Brain pericyte (primary cell): ENCODE results near the gene NAV3.
"Not testable (repeated sequence)": the region's sequence is repeated elsewhere in the genome, so short reads cannot be mapped to it uniquely, and the experiment has no call there.

Source experiments
- DNase-seq: peaks from one replicate; pipeline ENCODE4 v3.0.0-alpha.2; 2012; ENCODE audit warnings: low read depth, low spot score

NAV3 gene

DNA sequence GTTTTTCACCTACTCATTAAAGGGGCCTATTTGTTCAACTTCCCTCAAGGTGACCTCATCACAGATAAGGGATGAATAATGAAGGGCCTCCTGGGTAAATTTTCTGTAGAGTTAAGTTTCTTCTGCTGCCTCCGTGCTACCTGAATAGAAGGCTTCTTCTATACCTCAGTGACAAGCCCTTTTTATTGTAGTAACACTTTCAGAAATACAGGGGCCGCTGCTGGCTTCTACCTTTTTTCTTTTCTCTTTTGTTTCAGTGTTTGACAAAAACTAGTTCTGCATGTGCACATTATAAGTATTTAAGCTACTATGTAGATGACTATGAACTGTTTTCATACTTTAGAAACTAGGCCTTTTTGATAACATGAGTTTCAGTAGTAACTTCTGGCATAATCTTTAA is 207.0 kb downstream of the NAV3 start:
- no peak for DNase-seq

DNA sequence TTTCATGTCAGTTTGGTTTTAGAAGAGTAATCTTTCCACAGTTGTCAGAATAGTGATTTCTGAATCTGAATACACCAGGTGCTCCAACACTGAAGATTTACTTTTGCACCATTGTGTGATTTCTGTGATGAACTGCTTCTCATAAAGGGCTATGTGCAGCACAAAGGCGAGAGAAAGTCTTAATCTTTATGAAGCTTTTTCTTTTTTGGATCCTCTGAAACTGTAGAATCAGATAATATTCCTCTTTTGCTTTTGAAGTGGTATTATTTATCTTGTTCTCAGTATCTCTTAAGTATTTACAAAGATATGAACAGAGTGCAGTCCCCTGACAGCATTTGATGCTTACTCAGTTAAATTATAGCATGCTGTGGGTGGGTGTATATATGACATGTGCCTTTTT is 207.8 kb downstream of the NAV3 start:
- no peak for DNase-seq

DNA sequence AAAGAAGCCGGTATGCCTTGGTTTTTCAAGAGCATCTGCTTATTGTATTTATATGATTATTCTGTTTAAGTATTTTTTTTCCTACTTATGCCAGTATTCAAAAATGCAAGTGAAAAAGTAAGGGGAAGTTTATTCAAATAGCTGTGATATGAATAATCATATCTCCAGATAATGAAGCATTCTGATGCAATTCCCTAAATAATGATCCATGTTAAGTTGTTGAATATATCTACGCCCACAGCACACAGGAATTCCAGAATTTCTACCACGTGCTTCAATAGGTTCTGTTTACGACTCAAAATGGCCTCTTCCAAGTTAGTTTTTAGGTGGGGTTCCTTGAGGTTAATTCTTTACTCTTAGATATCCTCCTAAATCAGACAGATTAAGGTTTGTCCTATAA is 208.3 kb downstream of the NAV3 start:
- no peak for DNase-seq

DNA sequence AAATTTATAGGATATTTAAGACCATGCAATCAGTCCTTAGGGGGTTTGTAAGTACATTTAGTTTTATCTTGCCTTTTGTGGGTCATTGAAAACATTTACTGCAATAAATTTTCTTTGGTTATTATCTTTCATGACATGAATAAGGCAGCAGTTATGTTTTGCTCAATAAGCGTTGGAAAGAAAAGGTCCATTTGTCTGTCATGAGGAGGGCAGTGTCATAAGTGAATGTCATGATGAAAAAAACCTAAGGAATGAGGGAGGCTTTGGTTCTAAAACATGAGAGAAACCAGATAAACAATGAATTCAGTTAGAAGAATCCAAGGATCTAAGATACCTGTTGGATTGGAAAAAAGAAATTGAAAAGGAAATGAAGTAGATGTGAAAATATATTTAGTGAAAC is 209.4 kb downstream of the NAV3 start:
- no peak for DNase-seq

GRCh38 chr12:78050790-78051189 is 220.1 kb downstream of the NAV3 start:
- no peak for DNase-seq

DNA sequence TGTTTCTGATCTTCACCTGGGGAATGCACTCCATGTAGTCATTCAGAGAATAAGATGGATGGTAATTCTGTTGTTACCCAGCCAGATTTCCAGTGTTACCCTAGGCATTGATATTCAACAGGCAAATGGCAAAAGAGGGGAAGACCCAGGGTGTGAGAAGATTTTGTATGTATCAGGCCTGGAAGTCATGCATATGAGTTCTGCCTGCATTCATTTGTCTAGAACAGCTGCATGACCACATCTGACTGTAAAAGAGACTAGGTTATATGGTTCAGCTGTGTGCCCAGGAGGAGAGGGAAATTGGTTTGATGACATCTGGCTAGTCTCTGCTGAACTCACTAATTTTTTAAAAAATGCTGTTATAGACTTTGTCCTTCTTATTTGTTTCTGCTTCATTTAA is 224.9 kb downstream of the NAV3 start:
- DNase-seq, result no peak

- no peak for DNase-seq
Observed at GRCh38 chr12:78057075-78057474, 226.4 kb downstream of the NAV3 start.

DNA sequence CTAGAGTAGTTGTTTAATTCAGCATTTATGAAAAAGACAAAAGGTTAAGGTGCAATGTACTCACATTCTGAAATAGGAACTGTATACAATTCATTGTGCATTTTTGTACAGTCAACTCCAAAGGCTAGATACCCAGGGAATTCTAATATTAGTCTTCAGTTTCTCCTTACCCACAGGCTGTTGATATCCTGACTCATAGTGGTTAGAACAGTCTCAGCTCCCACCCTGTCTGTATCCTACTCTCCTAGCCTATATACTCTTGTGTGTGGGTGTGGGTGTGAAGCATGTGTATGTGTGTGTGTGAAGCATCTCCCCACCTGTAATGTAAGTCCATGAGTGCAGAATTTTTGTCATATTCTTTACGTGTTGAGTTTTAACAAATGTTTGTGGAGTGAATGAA is 229.5 kb downstream of the NAV3 start:
- DNase-seq, result no peak

- DNase-seq, result no peak
Observed at GRCh38 chr12:78062786-78063185, 232.1 kb downstream of the NAV3 start.

GRCh38 chr12:78081590-78082314 is 251.1 kb downstream of the NAV3 start:
- no peak for DNase-seq

- DNase-seq, result no peak
Observed at GRCh38 chr12:78085542-78086182, 255.0 kb downstream of the NAV3 start.

DNA sequence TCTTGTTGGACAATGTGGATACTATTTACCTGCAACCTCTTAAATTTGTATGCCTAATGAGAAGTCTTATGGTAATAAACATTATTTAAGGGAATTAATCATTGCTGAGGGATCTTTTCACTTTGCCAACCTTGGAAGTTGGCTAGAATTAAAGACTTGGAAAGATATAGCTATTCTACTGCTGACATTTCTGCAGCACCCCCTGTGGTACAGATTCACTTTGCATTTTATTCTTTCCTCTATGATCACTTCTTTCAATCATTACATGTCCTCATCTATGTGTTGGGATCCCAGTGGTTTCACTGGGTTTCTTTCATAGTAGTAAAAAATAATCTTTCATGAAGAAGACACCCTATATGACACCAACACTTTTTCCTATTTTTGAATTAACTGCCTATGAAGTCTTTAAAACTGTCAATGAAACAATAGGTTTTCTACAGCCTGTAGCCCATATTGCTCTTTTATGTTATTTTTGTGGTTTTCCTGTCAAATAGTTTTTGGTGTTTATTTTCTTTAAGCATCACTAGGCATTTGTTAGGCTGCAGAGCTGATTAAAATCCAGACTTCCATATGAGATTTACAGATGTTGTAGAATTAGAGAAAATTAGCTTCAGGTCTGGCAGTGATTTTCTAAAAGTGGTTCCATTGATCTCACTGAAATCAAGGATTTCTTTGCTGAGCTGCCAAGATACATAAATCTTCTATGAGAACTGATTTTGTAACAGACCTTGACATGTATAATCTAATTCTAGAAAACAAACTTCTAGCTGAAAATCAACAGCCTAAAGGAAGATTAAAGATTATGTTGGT is 256.1 kb downstream of the NAV3 start:
- no peak for DNase-seq

DNA sequence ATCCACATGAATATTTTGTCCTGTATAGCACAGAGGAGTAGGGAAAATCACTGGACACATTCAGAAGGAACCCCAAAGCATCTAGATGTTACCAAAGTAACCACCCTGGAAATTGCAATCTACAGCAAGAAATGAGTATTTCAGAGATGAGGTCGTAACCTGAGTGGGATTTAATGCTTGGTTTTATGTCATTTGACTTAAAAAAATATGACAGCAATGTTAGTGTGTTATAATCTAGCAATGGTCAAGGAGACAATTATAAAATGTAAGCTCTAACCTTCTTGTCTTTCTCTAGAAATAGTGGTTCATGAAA is 256.6 kb downstream of the NAV3 start:
- no peak for DNase-seq

- no peak for DNase-seq
Observed at GRCh38 chr12:78088391-78088832, 257.7 kb downstream of the NAV3 start.

- DNase-seq, result no peak
Observed at GRCh38 chr12:78090266-78090665, 259.6 kb downstream of the NAV3 start.

- no peak for DNase-seq
Observed at GRCh38 chr12:78095623-78096022, 264.9 kb downstream of the NAV3 start.

DNA sequence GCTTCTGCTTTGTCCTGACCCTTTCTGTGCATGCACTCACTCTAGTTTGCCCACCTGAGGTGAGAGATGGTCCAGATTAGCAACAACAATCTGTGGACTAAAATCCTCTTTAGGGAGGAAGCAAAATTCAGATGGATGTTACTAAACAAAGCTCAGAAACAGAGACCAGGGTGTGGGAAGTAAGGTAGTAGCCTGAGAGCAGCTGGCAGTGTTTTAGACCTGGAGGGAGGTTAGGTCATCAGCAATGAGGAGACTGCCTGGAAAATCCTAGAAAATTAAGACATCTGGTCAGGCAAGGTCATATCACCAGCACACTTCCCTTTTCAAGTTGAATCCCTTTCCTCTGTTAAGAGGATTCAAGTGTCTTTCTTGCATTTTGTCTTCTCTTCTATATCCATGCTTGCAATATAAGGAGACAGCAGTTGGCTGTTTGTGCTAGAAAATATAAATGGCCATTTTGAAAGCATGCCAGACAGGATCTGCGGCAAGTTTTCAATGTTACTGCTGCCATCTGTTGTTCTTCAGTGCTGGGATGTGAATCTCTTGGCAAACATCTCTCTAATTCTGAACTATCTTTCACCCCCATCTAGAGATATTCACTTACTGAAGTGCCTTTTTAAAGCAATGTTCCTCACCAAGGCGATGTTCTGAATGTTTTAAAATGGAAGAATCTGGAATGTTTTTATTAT is 266.4 kb downstream of the NAV3 start:
- no peak for DNase-seq

- DNase-seq, result no peak
Observed at GRCh38 chr12:78099806-78100205, 269.1 kb downstream of the NAV3 start.

- no peak for DNase-seq
Observed at GRCh38 chr12:78101113-78101876, 270.6 kb downstream of the NAV3 start.

DNA sequence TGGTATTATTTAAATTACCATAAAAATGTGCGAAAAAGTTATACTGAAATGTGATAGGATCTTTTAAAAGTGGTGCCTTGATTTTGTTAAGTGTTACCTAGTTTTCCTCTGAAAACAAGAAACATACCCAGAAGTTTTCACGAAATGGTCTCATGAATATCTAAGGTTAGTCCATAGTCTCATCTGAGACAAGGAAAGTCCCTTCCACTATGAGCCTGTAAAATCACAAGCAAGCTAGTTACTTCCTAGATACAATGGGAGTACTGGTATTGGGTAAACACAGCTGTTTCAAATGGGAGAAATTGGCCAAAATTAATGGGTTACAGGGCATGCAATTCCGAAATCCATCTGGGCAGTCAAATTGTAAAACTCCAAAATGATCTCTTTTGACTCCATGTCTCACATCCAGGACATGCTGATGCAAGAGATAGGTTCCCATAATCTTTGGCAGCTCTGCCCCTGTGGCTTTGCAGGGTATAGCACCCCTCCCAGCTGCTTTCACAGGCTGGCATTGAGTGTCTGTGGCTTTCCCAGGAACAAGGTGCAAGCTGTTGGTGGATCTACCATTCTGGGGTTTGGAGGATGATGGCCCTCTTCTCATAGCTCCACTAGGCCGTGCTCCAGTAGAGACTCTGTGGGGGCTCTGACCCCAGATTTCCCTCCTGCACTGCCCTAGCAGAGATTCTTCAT is 271.4 kb downstream of the NAV3 start:
- no peak for DNase-seq

DNA sequence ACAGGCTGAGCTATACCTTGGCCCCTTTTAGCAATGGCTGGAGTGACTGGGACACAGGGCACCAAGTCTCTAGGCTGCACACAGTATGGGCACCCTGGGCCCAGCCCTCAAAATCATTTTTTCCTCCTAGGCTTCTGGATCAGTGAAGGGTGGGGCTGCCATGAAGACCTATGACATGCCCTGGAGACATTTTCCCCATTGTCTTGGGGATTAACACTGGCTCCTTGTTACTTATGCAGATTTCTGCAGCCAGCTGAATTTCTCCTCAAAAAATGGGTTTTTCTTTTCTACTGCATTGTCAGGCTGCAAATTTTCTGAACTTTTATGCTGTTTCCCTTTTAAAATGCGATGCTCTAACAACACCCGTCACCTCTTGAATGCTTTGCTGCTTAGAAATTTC is 272.1 kb downstream of the NAV3 start:
- not testable (repeated sequence) for DNase-seq
